GM18907 (cell line): ENCODE results near the gene APBA1.
"Not testable (repeated sequence)": the region's sequence is repeated elsewhere in the genome, so short reads cannot be mapped to it uniquely, and the experiment has no call there.

Experiments used
- ATAC-seq: cut with Tn5 transposase; IDR thresholded peaks from one replicate; pipeline ENCODE4 v1.9.1; 2021; ENCODE audit warnings: mild to moderate bottlenecking, moderate library complexity; ENCODE audit not compliant: unreplicated experiment

APBA1 gene

GRCh38 chr9:69609156-69609555, 63.0 kb downstream of the APBA1 start:
- no peak for ATAC-seq

GRCh38 chr9:69606089-69606488, 66.1 kb downstream of the APBA1 start:
- no peak for ATAC-seq

GRCh38 chr9:69605406-69605805, 66.8 kb downstream of the APBA1 start:
- no peak for ATAC-seq

GRCh38 chr9:69604568-69605219, 67.5 kb downstream of the APBA1 start:
- ATAC-seq, result no peak

GRCh38 chr9:69603656-69604055, 68.5 kb downstream of the APBA1 start:
- no peak for ATAC-seq

- ATAC-seq, result no peak
These were observed 69.4 kb downstream of the APBA1 start for GRCh38 chr9:69602773-69603172.

- no peak for ATAC-seq
These were observed 70.5 kb downstream of the APBA1 start for GRCh38 chr9:69601698-69602097.

- no peak for ATAC-seq
These were observed 71.7 kb downstream of the APBA1 start for GRCh38 chr9:69600314-69601047.

- ATAC-seq, result no peak
These were observed 72.8 kb downstream of the APBA1 start for GRCh38 chr9:69599232-69599971.

- ATAC-seq, result not testable (repeated sequence)
These were observed 75.3 kb downstream of the APBA1 start for GRCh38 chr9:69596906-69597305.

GRCh38 chr9:69594180-69594579, 78.0 kb downstream of the APBA1 start:
- ATAC-seq, result no peak

- ATAC-seq, result no peak
These were observed 78.4 kb downstream of the APBA1 start for GRCh38 chr9:69593756-69594155.

- no peak for ATAC-seq
These were observed 78.9 kb downstream of the APBA1 start for GRCh38 chr9:69593301-69593700.

- no peak for ATAC-seq
These were observed 81.9 kb downstream of the APBA1 start for GRCh38 chr9:69590266-69590665.

GRCh38 chr9:69589156-69589555, 83.0 kb downstream of the APBA1 start:
- no peak for ATAC-seq

- no peak for ATAC-seq
These were observed 86.6 kb downstream of the APBA1 start for GRCh38 chr9:69585571-69585970.

GRCh38 chr9:69584759-69585158, 87.4 kb downstream of the APBA1 start:
- ATAC-seq, result no peak

GRCh38 chr9:69583645-69584234, 88.4 kb downstream of the APBA1 start:
- ATAC-seq, result no peak

GRCh38 chr9:69582544-69583297, 89.5 kb downstream of the APBA1 start:
- ATAC-seq, result no peak

GRCh38 chr9:69582018-69582417, 90.2 kb downstream of the APBA1 start:
- ATAC-seq, result no peak
